ENCODE results near the gene CELSR2. TPM values are rescaled to one million over a fixed set of nuclear protein-coding genes. Genes with fewer than 3 reads are reported as not detected.

The CELSR2 gene
- total RNA-seq, 3 donors from 2014 or later: 1.3 to 19.5 (median 13.8) TPM

- no peaks in the 10 kb centered on the region for H3K36me3 ChIP-seq
- H3K27me3 ChIP-seq: no peaks in the 10 kb centered on the region
- no peaks in the 10 kb centered on the region for H3K9me3 ChIP-seq
- peak overlapping the region in 2 of 3 donors; percentile 37 to 51 for H3K4me3 ChIP-seq
- TF ChIP-seq POLR2AphosphoS5 (IDR thresholded peaks at IDR 0.05) (peak in 1 of 3 donors; percentile 60), POLR2A (IDR thresholded peaks at IDR 0.05) (no peak)
- peaks cover 0 to 18% of the 10 kb centered on the region in 2 donors for H3K4me1 ChIP-seq
- peak; percentile 70 to 91 for DNase-seq (ENCODE audit: low spot score in 2 of 2)
- intact Hi-C loops (cut with DNase I; ENCODE audit: low total_unique reads): no loop called here
- peak overlapping the region; percentile 87 to 92 for H3K27ac ChIP-seq
Observed at GRCh38 chr1:109274533-109275476, 25.5 kb downstream of the CELSR2 start.

GRCh38 chr1:109275706-109276345, 26.5 kb downstream of the CELSR2 start:
- H3K4me3 ChIP-seq: peak overlapping the region in 1 of 3 donors; percentile 51
- TF ChIP-seq POLR2AphosphoS5 (IDR thresholded peaks at IDR 0.05) (no peak), POLR2A (IDR thresholded peaks at IDR 0.05) (no peak), CTCF (IDR thresholded peaks at IDR 0.05) (no peak)

GRCh38 chr1:109277434-109278204, 28.3 kb downstream of the CELSR2 start:
- TF ChIP-seq POLR2AphosphoS5 (IDR thresholded peaks at IDR 0.05) (no peak), CTCF (IDR thresholded peaks at IDR 0.05) (peak; percentile 66 to 82 (median 79)), POLR2A (IDR thresholded peaks at IDR 0.05) (no peak)
- no peaks in the 10 kb centered on the region for H3K36me3 ChIP-seq
- H3K4me1 ChIP-seq: peaks cover 0 to 22% of the 10 kb centered on the region in 2 donors
- intact Hi-C loops (cut with DNase I; ENCODE audit: low total_unique reads): no loop called here
- H3K27me3 ChIP-seq: no peaks in the 10 kb centered on the region
- no peaks in the 10 kb centered on the region for H3K9me3 ChIP-seq
- no peak overlapping the region for H3K4me3 ChIP-seq
- DNase-seq (ENCODE audit: low spot score in 2 of 2): peak in 1 of 2 donors; percentile 83
- peak overlapping the region; percentile 81 to 87 for H3K27ac ChIP-seq

More at GRCh38 chr1:109275706-109276345, 26.5 kb downstream of the CELSR2 start:
- no peak for DNase-seq (ENCODE audit: low spot score in 2 of 2)
- Histone ChIP-seq H3K27me3 (no peaks in the 10 kb centered on the region), H3K27ac (peak overlapping the region; percentile 87 to 92), H3K36me3 (no peaks in the 10 kb centered on the region), H3K4me1 (peaks cover 0 to 18% of the 10 kb centered on the region in 2 donors), H3K9me3 (no peaks in the 10 kb centered on the region)
- intact Hi-C loops (cut with DNase I; ENCODE audit: low total_unique reads): no loop called here

GRCh38 chr1:109279615-109280278, 30.4 kb downstream of the CELSR2 start:
- Histone ChIP-seq H3K27ac (no peak overlapping the region), H3K27me3 (no peaks in the 10 kb centered on the region), H3K36me3 (no peaks in the 10 kb centered on the region), H3K9me3 (no peaks in the 10 kb centered on the region), H3K4me3 (no peak overlapping the region), H3K4me1 (peaks cover 0 to 10% of the 10 kb centered on the region in 2 donors)
- intact Hi-C loops (cut with DNase I; ENCODE audit: low total_unique reads): no loop called here
- DNase-seq (ENCODE audit: low spot score in 2 of 2): no peak
- TF ChIP-seq CTCF (IDR thresholded peaks at IDR 0.05) (no peak), POLR2A (IDR thresholded peaks at IDR 0.05) (no peak), POLR2AphosphoS5 (IDR thresholded peaks at IDR 0.05) (no peak)

- DNase-seq (ENCODE audit: low spot score in 2 of 2): no peak
- Histone ChIP-seq H3K27ac (no peak overlapping the region), H3K36me3 (no peaks in the 10 kb centered on the region), H3K27me3 (no peaks in the 10 kb centered on the region), H3K9me3 (no peaks in the 10 kb centered on the region), H3K4me1 (peaks cover 0 to 3% of the 10 kb centered on the region in 2 donors), H3K4me3 (no peak overlapping the region)
- intact Hi-C loops (cut with DNase I; ENCODE audit: low total_unique reads): no loop called here
- TF ChIP-seq POLR2AphosphoS5 (IDR thresholded peaks at IDR 0.05) (no peak), POLR2A (IDR thresholded peaks at IDR 0.05) (no peak)
Observed at GRCh38 chr1:109280862-109281261, 31.5 kb downstream of the CELSR2 start.

Measured in breast epithelium (tissue), 4 donors.